NCI-H187 (cell line): Measurements from ENCODE around the gene EPX.

Experiments
- DNase-seq, 2 experiments: peaks; one replicate each; lab custom pipeline; 2025; lab: John Stamatoyannopoulos, UW

EPX gene

DNA sequence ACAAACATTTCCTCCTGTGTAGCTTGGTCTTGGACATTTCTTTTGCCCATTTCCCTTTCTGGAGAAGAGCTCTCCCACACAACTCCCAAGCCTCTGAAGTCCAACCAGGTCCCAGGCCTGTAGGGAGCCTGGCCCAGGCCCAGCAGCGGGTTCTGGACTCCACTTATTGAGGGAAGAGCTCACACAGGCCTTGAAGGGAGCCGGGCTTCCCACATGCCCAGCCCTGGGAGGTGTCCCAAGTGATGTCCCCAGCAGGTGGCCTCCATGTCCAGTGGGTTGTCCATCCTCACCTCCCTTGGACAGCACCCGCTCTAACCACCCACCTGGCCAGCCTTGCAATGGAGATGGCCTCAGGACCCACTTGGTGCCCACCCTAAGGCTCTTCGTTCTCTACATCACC, 5.9 kb upstream of the EPX start:
- DNase-seq: no peak

DNA sequence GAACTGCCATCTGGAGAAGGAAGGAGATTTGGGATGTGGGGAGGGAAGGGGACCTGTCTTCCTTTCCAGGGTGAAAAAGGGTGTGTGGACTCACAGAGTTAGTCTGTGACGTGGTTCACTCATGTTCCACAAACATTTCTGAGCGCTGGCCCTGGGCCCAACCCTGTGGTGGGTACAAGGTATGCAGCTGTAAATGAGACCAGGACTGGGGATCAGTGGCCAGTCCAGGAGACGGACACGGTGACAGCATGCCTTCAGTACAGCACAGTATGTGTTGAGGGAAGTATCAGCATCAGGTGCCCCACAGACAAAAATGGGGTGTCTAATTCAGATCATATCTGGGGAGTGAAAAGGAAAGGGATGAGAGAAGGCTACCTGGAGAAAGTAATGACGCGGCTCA, 5.5 kb upstream of the EPX start:
- DNase-seq: no peak

DNA sequence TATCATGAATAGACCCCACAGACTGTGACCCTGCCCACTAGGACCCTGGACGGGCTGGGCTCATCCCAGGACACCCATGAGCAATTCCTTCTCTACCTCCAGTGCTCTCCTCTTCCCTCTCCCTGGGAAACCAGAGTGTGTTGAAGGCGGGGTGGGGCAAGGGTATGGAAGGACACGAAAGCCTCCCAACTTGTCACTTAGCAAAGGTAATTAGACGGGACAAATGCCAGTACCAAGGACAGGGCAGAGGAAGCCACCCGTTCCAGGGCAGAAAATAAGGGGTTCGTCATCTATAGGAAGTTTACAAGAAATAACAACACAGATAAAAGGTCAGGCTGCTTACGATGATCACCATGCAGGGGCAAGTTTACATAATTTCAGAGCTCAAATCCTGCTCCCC, 4.9 kb upstream of the EPX start:
- no peak for DNase-seq

DNA sequence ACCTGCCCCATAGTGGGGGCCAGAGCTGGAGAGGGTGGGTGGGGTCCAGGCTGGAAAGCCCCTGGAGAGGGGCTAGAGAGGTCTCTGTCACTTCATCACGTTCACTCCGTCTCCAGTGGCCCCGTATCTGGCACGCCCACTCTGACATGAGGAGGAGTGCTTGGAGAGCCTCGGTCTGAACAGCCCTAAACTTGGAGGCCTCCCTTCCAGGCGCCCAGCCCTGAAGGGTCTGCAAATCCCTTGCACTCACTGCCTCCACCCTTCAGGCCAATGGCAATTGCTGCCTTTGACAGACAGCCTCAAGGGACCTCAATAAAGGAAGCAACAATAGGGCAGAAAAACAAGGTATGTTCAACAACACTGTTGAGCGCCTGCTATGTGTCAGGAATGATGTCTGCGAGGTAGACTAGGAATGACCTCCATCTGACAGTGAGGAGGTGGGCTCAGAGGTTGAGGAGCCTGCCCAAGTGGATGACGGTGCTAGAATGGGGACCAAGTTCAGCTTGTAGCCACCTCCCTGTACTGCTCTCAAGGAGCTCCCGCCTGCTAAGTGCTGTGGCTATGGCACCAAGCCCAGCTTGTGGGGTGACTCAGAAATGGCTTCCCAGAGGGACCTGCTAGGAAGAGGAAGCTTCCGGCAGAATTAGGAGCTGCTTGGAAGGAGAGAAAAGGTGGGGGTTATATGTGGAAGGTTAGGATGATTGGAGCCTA, 2.9 kb upstream of the EPX start:
- DNase-seq: no peak

DNA sequence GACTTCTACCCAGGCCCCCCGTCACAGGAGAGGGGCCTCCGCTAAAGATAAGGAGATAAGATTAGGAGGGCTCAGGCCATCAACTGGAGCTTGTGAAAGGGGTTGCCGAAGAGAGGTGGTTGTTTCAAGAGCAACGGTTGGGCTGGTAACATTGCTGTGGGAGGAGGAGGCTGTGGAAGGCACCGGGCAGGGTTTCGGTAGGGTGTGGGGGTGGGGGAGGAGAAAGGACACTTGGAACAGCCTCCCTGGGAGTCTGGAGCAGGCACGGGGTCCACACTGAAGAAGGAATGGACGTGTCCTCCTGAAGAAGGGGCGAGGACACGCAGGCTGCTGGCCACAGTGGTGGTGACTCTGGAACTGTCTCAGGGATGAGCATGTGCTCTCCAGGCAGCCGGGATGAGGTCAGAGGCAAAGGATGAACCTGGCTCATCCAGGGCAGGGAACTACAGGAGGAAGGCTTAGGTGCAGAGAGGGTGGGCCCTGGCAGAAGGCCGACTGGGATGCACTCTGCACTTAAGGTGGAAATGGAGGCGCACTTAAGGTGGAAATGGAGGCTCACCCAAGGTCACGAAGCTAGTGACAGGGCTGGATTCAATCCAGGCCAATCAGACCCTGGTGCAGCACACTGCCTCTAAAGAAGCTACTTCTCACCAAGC, 1.2 kb upstream of the EPX start:
- no peak for DNase-seq

DNA sequence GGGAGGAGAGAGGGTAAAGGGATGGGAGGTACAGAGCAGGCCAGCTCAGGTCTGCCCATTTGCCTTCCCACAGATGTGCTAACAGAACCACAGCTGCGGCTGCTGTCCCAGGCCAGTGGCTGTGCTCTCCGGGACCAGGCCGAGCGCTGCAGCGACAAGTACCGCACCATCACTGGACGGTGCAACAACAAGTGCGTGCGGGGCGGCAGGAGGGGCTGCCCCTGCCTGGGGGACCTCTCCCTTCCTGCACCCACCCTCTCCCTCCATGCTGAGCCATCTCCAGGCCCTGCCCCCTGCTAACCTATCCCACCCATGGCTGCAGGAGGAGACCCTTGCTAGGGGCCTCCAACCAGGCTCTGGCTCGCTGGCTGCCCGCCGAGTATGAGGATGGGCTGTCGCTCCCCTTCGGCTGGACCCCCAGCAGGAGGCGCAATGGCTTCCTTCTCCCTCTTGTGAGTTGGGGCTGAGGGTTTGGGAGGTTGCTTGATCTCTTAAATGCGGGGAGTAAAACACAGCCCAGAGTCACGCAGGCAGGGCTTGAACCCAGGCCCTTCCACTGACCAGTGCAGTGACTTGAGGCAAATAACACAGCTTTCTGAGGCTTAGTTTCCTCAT, 1.2 kb downstream of the EPX start:
- no peak for DNase-seq

DNA sequence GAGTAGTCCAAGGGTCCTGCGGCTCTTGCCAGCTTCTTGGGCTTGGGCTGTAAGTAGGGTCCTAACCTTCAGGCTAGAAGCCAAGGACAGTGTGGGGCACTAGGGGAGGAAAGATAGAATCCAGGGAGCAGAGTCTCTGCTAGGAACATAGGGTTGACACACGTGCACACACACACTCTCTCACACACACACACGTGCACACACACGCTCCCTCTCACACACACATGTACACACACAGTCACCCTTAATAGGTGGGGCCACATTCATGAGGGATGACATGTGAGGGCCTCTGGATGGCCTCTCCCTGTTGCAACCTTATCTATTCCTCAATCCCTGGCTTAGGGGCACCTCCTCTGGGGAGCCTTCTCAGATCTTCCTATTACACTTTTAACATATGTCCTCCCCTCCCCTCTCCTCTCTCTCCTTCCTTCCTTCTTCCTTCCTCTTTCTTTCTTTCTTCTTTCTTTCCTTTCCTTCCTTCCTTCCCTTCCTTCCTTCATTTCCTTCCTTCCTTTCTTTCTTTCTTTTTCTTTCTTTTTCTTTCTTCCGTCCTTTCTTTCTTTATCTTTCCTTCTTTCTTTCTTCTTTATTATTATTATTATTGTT, 3.1 kb downstream of the EPX start:
- DNase-seq: no peak

DNA sequence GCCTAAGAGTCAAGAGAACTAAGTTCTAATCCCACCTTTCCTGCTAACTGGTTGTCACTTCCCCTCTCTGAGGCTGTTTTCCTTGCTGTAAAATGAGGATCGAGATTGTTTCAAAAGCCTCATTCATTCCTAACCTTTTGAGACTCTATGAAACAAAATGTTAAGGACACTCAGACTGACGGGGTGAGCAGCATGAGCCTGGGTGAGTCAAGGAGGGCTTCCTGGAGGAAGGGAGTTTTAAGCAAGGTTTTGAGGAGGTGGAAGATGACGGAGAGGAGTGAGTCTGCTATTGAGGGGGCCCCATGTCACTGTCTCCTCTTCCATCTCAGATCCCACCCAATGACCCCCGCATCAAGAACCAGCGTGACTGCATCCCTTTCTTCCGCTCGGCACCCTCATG, 4.1 kb downstream of the EPX start:
- no peak for DNase-seq

DNA sequence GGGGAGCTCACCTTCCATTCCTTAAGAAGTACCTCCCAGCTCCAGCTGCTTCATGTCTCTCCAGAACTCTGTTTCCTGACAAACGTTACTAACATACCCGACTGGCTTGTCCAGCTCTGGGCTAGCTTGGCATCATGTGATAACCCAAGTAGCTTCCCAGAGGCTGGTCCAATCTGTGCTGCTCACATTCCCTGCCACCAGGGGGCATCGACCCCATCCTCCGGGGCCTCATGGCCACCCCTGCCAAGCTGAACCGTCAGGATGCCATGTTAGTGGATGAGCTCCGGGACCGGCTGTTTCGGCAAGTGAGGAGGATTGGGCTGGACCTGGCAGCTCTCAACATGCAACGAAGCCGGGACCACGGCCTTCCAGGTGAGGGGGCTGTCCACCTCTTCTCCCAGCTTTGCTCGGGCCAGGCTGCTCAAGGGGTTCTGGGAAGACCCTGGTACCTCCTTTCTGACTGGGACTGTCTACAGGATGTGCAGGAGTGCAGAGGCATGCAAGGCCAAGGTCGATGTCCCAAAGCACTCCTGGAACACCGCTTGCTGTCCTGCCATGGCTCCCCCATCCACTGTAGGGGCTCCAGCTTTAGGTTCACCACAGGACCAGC, 7.6 kb downstream of the EPX start:
- DNase-seq: peak; percentile 18 to 43

DNA sequence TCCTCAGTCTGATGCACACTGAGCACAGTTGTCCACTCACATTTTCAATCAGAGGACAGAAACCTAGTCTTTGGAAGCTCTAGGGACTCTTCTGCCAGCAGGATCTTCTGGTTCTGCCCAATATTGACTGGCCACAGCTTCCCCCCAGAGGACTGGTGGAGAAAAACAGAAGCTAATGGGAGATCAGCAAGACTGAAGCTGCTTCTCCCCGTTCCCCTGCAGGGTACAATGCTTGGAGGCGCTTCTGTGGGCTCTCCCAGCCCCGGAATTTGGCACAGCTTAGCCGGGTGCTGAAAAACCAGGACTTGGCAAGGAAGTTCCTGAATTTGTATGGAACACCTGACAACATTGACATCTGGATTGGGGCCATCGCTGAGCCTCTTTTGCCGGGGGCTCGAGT, 10.3 kb downstream of the EPX start:
- no peak for DNase-seq

DNA sequence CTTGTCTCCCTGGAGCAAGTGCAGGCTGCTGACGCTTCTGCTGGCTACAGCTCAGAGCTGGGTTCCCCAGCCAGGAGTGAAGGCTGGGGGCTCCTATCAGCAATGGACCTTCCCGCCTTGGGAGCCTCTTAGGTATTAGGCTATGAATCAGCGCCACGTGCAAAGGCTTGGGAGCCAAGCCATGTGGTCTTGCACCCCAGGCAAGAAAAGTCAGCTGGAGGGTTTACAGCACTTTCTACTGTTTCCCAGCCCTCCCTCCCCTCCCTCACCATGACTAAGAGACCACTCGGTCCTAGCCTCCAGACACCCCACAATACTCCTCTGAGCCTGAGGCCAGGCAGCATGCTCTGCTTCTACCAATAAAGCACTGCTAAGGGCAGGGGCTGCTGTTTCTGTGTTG, 12.3 kb downstream of the EPX start:
- no peak for DNase-seq

DNA sequence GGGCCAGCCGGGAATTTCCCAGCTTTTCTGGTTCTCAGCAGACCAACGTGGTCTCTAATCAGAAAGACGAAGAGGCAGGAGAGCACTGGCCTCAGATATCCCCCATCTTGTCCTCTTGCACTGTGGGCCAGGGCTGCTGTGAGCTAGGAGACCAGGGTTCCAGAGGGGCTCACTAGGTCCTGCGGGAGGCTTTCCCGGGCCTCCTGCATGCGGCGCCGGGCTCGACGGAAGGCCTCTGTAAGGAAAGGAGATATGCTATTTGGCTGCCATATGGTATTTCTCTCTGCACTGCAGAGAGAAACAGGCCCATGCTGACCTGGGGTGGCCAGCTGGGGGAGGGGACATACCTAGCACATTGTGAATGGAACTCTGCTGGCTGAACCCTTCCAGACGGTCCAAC, 13.4 kb downstream of the EPX start:
- no peak for DNase-seq

DNA sequence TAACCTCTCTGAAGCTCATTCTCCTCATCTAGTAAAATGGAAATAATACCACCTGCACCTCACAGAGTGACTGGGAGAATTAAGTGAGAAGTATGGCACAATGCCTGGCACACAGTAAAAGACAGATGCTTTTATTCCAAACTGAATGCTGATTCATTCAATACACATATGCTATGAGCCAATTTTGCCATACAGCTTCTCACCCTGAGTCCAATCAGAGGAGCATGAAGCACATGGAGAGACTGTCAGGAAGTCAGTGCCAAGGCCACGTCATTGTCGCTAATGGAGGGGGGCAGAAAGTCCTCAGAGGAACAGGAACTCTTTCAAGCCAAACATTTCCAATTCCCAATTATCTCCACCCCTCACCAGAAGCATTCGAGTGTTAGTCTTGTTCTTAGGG, 14.9 kb downstream of the EPX start:
- DNase-seq: no peak

DNA sequence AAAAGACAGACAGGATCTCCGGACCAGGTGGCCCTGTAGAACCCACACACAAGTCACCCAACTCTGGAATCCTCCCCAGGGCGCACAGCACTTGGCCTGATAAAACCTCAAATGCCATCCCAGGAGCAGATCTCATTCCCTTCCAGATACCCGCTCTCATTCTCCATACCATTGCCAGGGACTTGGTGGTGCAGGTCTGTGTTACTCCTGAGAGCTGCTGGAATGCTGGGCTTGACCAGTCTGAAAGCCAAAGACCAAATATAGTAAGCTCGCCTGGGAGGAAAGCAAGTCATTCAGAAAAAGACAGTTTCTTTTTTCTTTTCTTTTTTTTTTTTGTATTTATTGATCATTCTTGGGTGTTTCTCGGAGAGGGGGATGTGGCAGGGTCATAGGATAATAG, 15.8 kb downstream of the EPX start:
- no peak for DNase-seq

DNA sequence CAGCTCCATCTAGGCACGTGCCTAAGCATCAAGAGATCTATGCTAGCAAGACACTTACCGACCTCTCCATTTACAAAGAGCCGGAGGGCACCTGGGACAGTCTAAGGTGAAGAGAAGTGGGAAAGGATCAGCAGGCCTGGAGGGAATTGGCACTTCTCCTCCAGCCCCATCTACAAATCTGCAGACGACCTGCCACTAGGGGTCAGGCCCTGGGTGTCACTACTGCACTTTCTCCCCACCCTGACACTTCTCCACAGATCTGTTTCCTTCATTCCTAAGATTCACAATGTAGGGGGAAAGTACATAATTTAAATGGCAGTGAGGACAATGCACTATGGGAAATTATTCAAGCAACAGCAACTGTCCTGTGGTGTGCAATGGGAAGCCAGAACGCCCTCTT, 18.4 kb downstream of the EPX start:
- no peak for DNase-seq

DNA sequence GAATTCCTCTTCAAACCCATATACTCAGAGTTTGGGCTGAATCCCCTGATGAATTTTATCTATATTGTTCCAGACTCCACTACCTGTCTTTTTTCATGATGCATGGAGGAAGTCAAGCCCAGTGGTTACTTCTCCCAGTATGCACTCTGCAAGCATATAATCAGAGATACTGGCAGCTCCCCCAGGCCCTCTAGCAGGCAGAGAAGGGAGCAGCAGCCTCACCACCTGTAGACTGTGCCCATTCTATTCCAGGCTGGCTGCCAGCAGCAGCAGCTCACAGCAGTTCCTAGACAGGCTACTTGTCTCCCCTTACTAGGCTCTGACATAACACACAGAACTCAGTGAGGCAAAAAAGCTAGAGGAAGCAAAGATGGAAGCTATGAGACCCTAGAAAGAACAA, 23.2 kb downstream of the EPX start:
- no peak for DNase-seq

DNA sequence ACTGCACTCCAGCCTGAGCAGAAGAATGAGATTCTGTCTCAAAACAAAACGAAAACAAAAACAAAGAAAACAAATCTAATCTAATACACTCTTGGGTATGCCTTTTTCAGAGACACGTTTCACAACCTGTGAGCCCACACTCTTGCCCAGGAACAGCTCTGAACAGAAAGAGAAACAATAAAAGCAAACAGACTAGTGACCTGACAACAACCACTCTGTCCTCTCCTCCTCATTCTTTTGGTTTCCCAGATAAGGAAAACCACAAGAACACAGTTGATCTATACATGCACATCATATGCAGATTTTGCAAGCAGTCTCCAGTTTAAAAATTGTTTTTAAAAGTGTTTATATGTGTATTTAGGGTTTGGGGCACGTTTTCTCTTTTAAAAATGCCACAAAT, 25.2 kb downstream of the EPX start:
- no peak for DNase-seq

DNA sequence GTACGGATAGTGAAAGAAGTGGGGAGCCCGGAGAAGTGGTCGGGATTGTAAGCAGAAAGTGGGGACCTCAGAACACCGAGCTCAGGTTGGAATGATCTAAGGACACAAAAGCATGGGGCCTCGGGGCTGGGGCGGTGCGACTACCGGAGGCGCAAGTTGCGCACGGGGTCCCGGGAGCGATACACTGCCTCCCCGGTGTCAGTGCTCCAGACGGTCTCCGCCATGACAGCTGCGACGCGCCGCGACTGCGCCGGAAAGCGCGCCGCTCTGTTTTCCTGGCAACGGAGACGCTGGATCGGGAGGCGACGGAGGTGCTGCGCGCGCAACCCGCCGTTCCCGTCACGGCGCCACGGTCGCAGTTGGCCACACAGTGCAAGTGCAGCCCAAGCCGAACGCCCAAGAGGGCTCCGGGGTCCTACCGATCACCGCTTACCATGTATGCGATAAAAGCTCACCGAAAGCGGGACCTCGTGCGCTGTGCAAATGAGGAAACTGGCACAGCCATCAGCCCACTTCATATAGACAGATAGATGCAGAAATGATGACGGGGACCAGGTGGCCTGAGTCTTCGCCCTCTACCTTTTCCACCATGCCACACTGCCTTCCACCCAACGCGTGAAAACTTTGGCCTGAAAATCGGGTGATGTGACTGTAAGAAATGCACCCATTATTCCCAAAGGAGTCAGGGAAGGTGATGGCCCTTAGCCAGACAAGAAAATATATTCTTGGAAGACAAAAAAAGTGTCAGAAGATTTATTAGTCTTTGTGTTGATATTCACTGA, 26.7 kb downstream of the EPX start, which contains the start of gene MKS1:
Gene MKS1, minus strand, starts transcription at position 249 of the 782 bp plus-strand sequence. Its CDS starts 25 bp downstream, at position 224.
- peak; percentile 79 to 95 for DNase-seq

DNA sequence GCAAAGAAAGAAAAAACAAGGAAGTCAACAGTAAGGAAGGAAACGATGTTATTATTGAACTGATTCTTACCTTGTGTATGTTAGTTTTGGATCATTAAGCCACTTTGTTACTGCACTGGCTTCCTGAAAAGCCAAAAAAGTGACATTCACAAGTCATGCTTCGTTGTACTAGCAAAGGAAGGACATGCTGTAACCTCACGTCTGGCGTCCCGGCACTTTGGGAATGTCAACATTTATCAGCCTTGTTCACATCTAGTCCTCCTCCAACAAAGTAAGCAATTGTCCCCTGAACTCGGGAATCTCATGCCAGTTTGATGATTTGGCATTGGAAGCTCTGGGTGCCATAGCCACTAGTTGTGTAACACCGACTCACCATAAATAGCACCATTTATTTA, 27.3 kb downstream of the EPX start:
- no peak for DNase-seq

DNA sequence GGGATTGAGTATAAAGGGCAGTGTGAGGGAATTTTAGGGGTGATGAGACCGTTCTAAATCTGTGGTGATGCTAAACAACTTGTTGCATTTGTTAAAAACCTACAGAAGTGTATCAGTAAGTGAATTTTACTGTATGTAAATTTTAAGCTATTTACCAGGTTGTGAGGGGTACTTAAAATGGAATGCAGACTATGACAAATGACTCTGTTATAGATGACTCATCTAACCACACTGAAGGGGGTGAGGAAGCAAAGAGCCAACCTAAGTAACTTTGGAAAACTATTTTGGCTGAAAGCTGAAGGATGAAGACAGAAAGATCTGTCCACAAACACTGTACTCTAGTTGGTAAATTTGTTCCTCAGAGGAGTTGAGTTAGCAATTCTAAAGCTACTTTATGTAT, 31.8 kb downstream of the EPX start:
- DNase-seq: no peak

DNA sequence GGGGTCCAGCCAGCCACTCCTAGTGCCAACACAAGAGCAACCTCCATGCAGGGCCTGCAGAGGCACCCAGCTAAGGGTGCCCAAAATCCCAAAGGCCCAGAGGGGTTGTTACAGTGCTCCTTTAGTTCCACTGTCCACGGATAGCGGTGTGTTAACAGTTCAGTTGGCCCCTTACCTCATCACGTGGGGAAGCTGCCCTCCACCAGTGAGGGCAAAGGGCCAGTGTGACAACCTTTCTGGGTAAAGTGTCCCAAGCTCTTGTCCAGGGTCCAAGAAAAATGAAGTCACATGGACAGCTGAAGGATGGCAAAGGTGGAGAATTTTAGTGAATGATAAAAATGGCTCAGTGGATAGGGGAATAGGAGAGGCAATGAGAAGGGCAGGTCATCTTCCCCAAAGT, 35.2 kb downstream of the EPX start:
- DNase-seq: no peak

DNA sequence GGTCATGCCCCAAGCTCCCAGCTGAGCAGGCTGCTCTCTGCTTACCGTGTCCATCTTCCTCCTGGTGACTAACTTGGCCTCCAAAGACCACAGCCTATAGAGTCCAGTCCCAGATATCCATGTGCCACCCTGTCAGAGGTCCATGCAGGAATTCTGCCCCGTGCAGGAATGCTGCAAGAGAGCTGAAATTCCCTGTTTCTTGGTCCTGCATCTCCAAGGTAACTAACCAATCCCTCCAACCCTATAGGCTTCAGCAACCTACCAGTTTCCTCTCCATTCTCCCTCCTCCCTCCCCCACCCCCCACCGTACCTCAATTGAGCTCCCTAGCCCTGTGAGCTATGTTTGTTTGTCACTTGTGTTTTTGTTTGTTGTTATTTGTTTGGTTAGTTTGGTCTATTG, 36.2 kb downstream of the EPX start:
- DNase-seq: no peak
